ENCODE measurements around the gene ANKS6.

The ANKS6 gene

GRCh38 chr9:98826716-98827115 lies 30.4 kb upstream of the ANKS6 start:
- TF ChIP-seq ZNF274 (IDR thresholded peaks at IDR 0.05; ENCODE audit: low read depth, low read length), result no peak

GRCh38 chr9:98825414-98825813 lies 29.1 kb upstream of the ANKS6 start:
- no peak for TF ChIP-seq ZNF274 (IDR thresholded peaks at IDR 0.05; ENCODE audit: low read depth, low read length)
- H3K4me3 ChIP-seq (ENCODE audit: low read length), result no peak overlapping the region

More at GRCh38 chr9:98826716-98827115, 30.4 kb upstream of the ANKS6 start:
- H3K4me3 ChIP-seq (ENCODE audit: low read length), result no peak overlapping the region

- H3K4me3 ChIP-seq (ENCODE audit: low read length), result no peak overlapping the region
- TF ChIP-seq ZNF274 (IDR thresholded peaks at IDR 0.05; ENCODE audit: low read depth, low read length), result no peak
These were observed 27.4 kb upstream of the ANKS6 start for GRCh38 chr9:98823666-98824334.

GRCh38 chr9:98822661-98823060 lies 26.3 kb upstream of the ANKS6 start:
- no peak overlapping the region for H3K4me3 ChIP-seq (ENCODE audit: low read length)
- no peak for TF ChIP-seq ZNF274 (IDR thresholded peaks at IDR 0.05; ENCODE audit: low read depth, low read length)

GRCh38 chr9:98821831-98822230 lies 25.5 kb upstream of the ANKS6 start:
- TF ChIP-seq ZNF274 (IDR thresholded peaks at IDR 0.05; ENCODE audit: low read depth, low read length), result no peak
- no peak overlapping the region for H3K4me3 ChIP-seq (ENCODE audit: low read length)

GRCh38 chr9:98819231-98819630 lies 22.9 kb upstream of the ANKS6 start:
- TF ChIP-seq ZNF274 (IDR thresholded peaks at IDR 0.05; ENCODE audit: low read depth, low read length), result no peak
- H3K4me3 ChIP-seq (ENCODE audit: low read length), result no peak overlapping the region

DNA sequence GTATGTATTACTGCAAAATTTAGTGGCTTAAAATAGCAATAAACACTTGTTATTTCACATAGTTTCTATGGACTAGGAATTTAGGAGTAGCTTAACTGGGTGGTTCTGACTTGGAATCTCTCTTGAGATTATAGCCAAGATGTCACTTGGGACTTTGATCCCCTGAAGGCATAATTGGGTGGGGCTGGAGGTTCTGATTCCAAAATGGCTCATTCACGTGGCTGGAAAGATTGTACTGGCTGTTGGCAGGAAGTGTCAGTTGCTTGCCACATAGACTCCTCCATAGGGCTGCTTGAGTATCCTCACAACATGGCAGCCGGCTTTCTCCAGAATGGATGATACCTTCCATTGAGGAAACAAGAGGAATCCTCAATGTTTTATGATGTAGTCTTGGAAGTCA lies 22.4 kb upstream of the ANKS6 start:
- no peak overlapping the region for H3K4me3 ChIP-seq (ENCODE audit: low read length)
- no peak for TF ChIP-seq ZNF274 (IDR thresholded peaks at IDR 0.05; ENCODE audit: low read depth, low read length)

GRCh38 chr9:98815391-98815951 lies 19.1 kb upstream of the ANKS6 start:
- no peak overlapping the region for H3K4me3 ChIP-seq (ENCODE audit: low read length)
- no peak for TF ChIP-seq ZNF274 (IDR thresholded peaks at IDR 0.05; ENCODE audit: low read depth, low read length)

DNA sequence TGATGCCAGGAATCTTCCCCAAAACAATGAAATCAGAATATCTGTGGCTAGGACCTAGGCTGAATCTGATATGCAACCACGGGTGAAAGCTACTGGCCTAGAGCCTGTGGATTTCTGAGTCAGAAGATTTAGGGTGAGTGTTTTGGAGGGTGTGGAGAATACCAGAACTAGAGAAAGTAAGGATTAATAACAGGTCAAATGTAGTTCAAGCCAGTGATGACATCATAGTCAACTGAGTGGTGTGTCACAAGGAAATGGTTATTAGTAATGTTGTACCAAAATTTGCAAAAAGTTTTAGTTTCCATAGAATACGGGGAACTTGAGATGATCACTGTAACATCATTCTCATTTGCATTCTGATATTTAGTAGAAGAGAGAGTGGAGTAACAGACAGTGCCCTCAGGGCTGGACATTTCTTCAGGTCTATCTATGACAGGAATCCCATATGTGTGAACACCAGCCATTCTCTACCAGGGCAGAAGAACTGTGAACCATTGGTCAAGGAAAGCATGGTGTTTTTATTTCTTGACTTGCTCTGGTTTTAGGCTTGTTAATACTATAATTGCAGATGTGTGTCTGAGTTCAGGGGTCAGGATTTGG lies 14.8 kb upstream of the ANKS6 start:
- no peak for TF ChIP-seq ZNF274 (IDR thresholded peaks at IDR 0.05; ENCODE audit: low read depth, low read length)
- no peak overlapping the region for H3K4me3 ChIP-seq (ENCODE audit: low read length)

DNA sequence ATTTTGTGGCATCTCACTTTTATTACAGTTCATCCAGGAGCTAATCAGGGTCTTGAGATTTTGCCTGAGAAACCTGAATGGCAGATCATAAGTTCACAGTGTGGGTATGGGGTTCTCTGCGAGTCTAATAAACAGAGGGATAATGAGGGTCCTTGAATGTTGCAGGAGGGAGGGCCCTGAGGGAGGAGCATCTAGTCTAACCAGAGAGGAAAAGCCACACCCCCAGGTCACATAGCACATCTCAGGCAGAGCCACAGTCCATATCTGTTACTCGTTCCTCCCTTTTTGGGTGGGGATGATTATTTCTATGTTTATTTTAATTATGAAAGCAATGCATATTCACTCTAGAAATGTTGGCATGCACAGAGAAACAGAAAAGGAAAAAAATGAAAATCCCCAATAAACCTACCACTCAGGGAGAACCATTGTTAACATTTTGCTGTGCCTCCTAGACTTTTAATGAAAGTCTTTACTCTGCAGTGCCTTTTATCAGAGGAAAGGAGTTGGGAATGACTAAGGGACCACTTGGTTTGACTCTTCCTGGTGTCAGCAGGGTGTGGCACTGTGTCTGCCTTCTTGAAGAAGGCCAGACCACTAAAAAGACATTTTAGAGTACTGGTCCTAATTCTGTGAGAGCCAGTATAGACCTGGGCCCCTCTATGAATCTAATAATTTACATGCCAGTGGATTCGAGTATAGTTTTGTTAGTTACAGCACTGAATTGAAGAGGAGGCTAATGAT lies 13.9 kb upstream of the ANKS6 start:
- no peak overlapping the region for H3K4me3 ChIP-seq (ENCODE audit: low read length)
- TF ChIP-seq ZNF274 (IDR thresholded peaks at IDR 0.05; ENCODE audit: low read depth, low read length), result no peak

GRCh38 chr9:98809311-98810101 lies 13.2 kb upstream of the ANKS6 start:
- H3K4me3 ChIP-seq (ENCODE audit: low read length), result no peak overlapping the region
- no peak for TF ChIP-seq ZNF274 (IDR thresholded peaks at IDR 0.05; ENCODE audit: low read depth, low read length)

DNA sequence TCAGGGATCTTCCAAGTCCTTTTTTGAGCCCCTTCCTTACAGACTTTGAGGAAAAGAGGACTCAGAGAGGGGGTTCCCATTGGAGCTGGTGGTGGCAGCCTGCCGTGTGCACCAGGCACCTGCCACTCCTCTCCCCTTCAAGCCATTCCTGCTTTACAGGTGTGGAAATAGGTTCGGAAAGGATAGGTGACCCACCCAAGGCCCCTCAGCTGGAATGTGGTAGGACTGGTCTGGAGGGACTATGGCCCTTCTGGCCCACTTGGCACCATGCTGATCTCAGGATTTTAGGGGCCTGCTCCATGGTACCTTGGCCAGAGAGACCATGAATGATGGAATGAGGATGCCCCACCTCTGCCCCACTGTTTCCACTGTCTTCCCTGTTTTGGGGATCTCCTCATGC lies 12.5 kb upstream of the ANKS6 start:
- TF ChIP-seq ZNF274 (IDR thresholded peaks at IDR 0.05; ENCODE audit: low read depth, low read length), result no peak
- H3K4me3 ChIP-seq (ENCODE audit: low read length), result no peak overlapping the region

- peak overlapping the region; percentile 77; the same call in 1 of the 2 replicates for H3K4me3 ChIP-seq (ENCODE audit: low read length)
These were observed 12.1 kb upstream of the ANKS6 start for GRCh38 chr9:98808411-98808815.

GRCh38 chr9:98807814-98808195 lies 11.4 kb upstream of the ANKS6 start:
- peak overlapping the region; percentile 77 for H3K4me3 ChIP-seq (ENCODE audit: low read length)
- TF ChIP-seq ZNF274 (IDR thresholded peaks at IDR 0.05; ENCODE audit: low read depth, low read length), result no peak

More at GRCh38 chr9:98808411-98808815, 12.1 kb upstream of the ANKS6 start:
- no peak for TF ChIP-seq ZNF274 (IDR thresholded peaks at IDR 0.05; ENCODE audit: low read depth, low read length)

All from GM08714 (cell line).